Stomach (tissue), 9 donors: ENCODE results near the gene STAT5A. TPM values are rescaled to one million over a fixed set of nuclear protein-coding genes. Genes with fewer than 3 reads are reported as not detected.
A peak's percentile ranks its signal among the peaks of the same experiment; 100 is the strongest.

Source experiments
- DNase-seq, 2 donors: peaks; one replicate each; pipeline versions ENCODE4 v3.0.0 to v3.0.0-alpha.2; 2013 to 2019
- H3K27ac ChIP-seq, 5 donors: fragments of 200-600 bp in 4 of 5; sonication (generic) in 4 of 5; one replicate each; pipeline ENCODE4 v1.5.1; 2013 to 2019; ENCODE audit warnings: mild to moderate bottlenecking in 1 of 5, moderate library complexity in 1 of 5
- H3K27me3 ChIP-seq, 3 donors: fragments of 200-600 bp; sonication (generic); one replicate each; pipeline ENCODE4 v1.5.1; 2017 to 2019; ENCODE audit warnings: mixed run types in 1 of 3
- H3K36me3 ChIP-seq, 4 donors: fragments of 200-600 bp; sonication (generic); 1 replicate in 3 of 4; 2 replicates in 1 of 4; pipeline ENCODE4 v1.5.1; 2016 to 2019
- H3K4me1 ChIP-seq, 4 donors: fragments of 200-600 bp; sonication (generic); one replicate each; pipeline ENCODE4 v1.5.1; 2016 to 2019
- H3K4me3 ChIP-seq, 4 donors: fragments of 200-600 bp; sonication (generic) in 3 of 4; one replicate each; pipeline ENCODE4 v1.5.1; 2016 to 2019; ENCODE audit warnings: mild to moderate bottlenecking in 1 of 4
- H3K9me3 ChIP-seq, 4 donors: fragments of 200-600 bp; sonication (generic); one replicate each; pipeline ENCODE4 v1.5.1; 2016 to 2019
- EP300 ChIP-seq: sonication (generic); formaldehyde crosslinking; IDR thresholded peaks from one replicate; pipeline ENCODE4 v1.6.1; 2017; ENCODE audit warnings: antibody characterized with exemption
- POLR2A ChIP-seq, 4 donors: fragments of 450-650 bp; IDR thresholded peaks; one replicate each; pipeline ENCODE4 v1.6.1; 2016; ENCODE audit warnings: antibody characterized with exemption in 4 of 4, control low read depth in 2 of 4, mild to moderate bottlenecking in 1 of 4, moderate library complexity in 1 of 4
- POLR2AphosphoS5 ChIP-seq, 3 donors: sonication (generic); formaldehyde crosslinking; IDR thresholded peaks; one replicate each; pipeline ENCODE4 v1.6.1; 2016; ENCODE audit warnings: antibody characterized with exemption in 3 of 3
- WGBS, 5 donors: extraction: QIAGEN DNeasy Blood & Tissue Kit in 3 of 5; methylation state at CpG; one replicate each; pipeline versions ENCODE4 v1.1.5 to v1.1.7; 2013 to 2018; 5-methylcytosine and 5-hydroxymethylcytosine counted together
- intact Hi-C: fragments of 100-400 bp; cut with DNase I; formaldehyde crosslinking; loops from one replicate; pipeline ENCODE4 v1.15.1; 2023; ENCODE audit warnings: low total_unique reads
- polyA plus RNA-seq, 3 donors: library from polyadenylated mRNA; stranded (reverse); fragments of 200-250 nt; gene quantifications; one replicate each; pipeline ENCODE4 v1.2.3, GENCODE V29; 2013
- total RNA-seq, 5 donors: library from RNA; depleted of rRNA; stranded (reverse); fragments of >200 nt; gene quantifications; one replicate each; pipeline versions ENCODE4 v1.1.0 to v1.2.3, GENCODE V29; 2014 to 2016
- TF ChIP-seq, protein P1 (sequence below), 7 experiments: fragments of 450-650 bp in 4 of 7; fragments of 200-600 bp in 3 of 7; sonication (generic) in 3 of 7; IDR thresholded peaks; one replicate each; pipeline ENCODE4 v1.5.1; 2016 to 2019; ENCODE audit warnings: antibody characterized with exemption in 7 of 7, control low read depth in 2 of 7, mild to moderate bottlenecking in 1 of 7
- donor health status: healthy with polysubstance abuse.
- donor health status: Bipolar disorder and iron deficiency.
- donor health status: healthy.

STAT5A gene
- total and polyA plus RNA-seq, 8 donors = 9.6 to 81.7 (median 16.6) TPM

DNA sequence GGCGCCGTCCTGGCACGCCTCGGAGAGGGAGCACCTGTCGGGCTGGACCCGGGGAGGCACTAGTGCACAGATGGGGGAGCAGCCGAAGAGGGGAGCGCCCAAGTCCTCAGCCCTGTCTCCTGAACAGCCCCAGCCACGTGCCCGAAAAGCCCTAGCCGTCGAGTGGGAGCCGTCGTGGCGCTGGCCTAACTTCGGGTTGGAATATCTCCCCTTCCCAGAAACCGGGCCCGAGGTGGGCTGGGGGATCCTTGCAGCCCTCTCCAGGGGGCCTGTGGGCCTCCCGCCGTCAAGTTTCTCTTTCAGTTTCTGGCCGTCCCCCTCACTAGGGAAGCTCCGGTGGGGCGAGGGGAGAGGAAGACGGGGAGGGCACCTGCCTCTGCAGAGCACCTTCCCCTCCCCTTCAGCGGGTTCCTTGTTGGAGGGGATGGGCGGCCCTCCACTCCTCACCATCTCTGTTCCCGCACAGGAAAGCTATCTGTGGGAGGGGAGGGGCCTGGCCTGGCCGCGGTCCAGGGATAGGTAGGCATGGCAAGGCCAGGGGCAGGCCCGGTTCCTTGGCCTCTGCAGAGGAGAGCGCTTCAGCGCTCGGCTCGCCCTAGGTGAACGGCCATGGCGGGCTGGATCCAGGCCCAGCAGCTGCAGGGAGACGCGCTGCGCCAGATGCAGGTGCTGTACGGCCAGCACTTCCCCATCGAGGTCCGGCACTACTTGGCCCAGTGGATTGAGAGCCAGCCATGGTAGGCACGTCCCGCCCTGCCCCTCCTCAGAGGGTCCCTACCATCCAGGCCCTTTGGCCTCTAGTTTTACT, 709 bp downstream of the STAT5A start:
- 43 to 55% (median 46%) methylated on average over 29 to 44 of the region's 44 CpGs for WGBS, 5 donors
- TF ChIP-seq EP300 (no peak), POLR2A (IDR thresholded peaks at IDR 0.05) (no peak), POLR2AphosphoS5 (IDR thresholded peaks at IDR 0.05) (no peak)
- TF ChIP-seq, protein P1, sequence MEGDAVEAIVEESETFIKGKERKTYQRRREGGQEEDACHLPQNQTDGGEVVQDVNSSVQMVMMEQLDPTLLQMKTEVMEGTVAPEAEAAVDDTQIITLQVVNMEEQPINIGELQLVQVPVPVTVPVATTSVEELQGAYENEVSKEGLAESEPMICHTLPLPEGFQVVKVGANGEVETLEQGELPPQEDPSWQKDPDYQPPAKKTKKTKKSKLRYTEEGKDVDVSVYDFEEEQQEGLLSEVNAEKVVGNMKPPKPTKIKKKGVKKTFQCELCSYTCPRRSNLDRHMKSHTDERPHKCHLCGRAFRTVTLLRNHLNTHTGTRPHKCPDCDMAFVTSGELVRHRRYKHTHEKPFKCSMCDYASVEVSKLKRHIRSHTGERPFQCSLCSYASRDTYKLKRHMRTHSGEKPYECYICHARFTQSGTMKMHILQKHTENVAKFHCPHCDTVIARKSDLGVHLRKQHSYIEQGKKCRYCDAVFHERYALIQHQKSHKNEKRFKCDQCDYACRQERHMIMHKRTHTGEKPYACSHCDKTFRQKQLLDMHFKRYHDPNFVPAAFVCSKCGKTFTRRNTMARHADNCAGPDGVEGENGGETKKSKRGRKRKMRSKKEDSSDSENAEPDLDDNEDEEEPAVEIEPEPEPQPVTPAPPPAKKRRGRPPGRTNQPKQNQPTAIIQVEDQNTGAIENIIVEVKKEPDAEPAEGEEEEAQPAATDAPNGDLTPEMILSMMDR (IDR thresholded peaks at IDR 0.05) = no peak

GRCh38 chr17:42289611-42290181, 1.4 kb downstream of the STAT5A start:
- 80 to 86% (median 83%) methylated on average over 8 to 9 of the region's 9 CpGs for WGBS, 5 donors
- peak overlapping the region; percentile 69 to 75 (median 72) for H3K4me3 ChIP-seq

More for the DNA sequence above, 709 bp downstream of the STAT5A start:
- DNase-seq = peak; percentile 55 to 62
- peaks cover 20 to 62% (median 45%) of the 10 kb centered on the region in 4 donors for H3K4me1 ChIP-seq
- no peaks in the 10 kb centered on the region for H3K9me3 ChIP-seq
- peaks cover 0 to 28% (median 24%) of the 10 kb centered on the region in 4 donors for H3K36me3 ChIP-seq
- peak overlapping the region; percentile 69 to 75 (median 72) for H3K4me3 ChIP-seq
- H3K27me3 ChIP-seq = no peaks in the 10 kb centered on the region
- H3K27ac ChIP-seq = peak overlapping the region; percentile 71 to 92 (median 87)
- intact Hi-C loops = no loop called here

GRCh38 chr17:42290577-42290976, 2.3 kb downstream of the STAT5A start:
- no peaks in the 10 kb centered on the region for H3K27me3 ChIP-seq
- H3K4me3 ChIP-seq = no peak overlapping the region
- no peak for DNase-seq
- TF ChIP-seq, protein P1 (IDR thresholded peaks at IDR 0.05) = no peak
- TF ChIP-seq POLR2AphosphoS5 (IDR thresholded peaks at IDR 0.05) (no peak), POLR2A (IDR thresholded peaks at IDR 0.05) (no peak), EP300 (no peak)
- H3K4me1 ChIP-seq = peaks cover 20 to 59% (median 45%) of the 10 kb centered on the region in 4 donors
- H3K27ac ChIP-seq = peak overlapping the region in 1 of 5 donors; percentile 32
- WGBS, 5 donors = 78 to 90% (median 85%) methylated on average over 5 of the region's 5 CpGs
- intact Hi-C loops = no loop called here
- peaks cover 0 to 44% (median 39%) of the 10 kb centered on the region in 4 donors for H3K36me3 ChIP-seq
- no peaks in the 10 kb centered on the region for H3K9me3 ChIP-seq

More at GRCh38 chr17:42289611-42290181, 1.4 kb downstream of the STAT5A start:
- Histone ChIP-seq H3K36me3 (peaks cover 0 to 35% (median 31%) of the 10 kb centered on the region in 4 donors), H3K9me3 (no peaks in the 10 kb centered on the region), H3K27me3 (no peaks in the 10 kb centered on the region), H3K27ac (peak overlapping the region; percentile 71 to 92 (median 87)), H3K4me1 (peaks cover 20 to 62% (median 45%) of the 10 kb centered on the region in 4 donors)
- DNase-seq = no peak
- TF ChIP-seq POLR2AphosphoS5 (IDR thresholded peaks at IDR 0.05) (no peak), POLR2A (IDR thresholded peaks at IDR 0.05) (no peak)
- TF ChIP-seq, protein P1 (IDR thresholded peaks at IDR 0.05) = no peak
- intact Hi-C loops = no loop called here

- Histone ChIP-seq H3K27ac (no peak overlapping the region), H3K4me1 (peaks cover 18 to 54% (median 42%) of the 10 kb centered on the region in 4 donors), H3K9me3 (no peaks in the 10 kb centered on the region), H3K4me3 (no peak overlapping the region), H3K27me3 (no peaks in the 10 kb centered on the region), H3K36me3 (peaks cover 5 to 49% (median 45%) of the 10 kb centered on the region in 4 donors)
- TF ChIP-seq, protein P1 (IDR thresholded peaks at IDR 0.05) = no peak
- TF ChIP-seq POLR2A (IDR thresholded peaks at IDR 0.05) (no peak), EP300 (no peak), POLR2AphosphoS5 (IDR thresholded peaks at IDR 0.05) (no peak)
- no peak for DNase-seq
- intact Hi-C loops = no loop called here
- WGBS, 5 donors = 87 to 95% (median 91%) methylated on average over 9 to 11 of the region's 11 CpGs
These were observed 2.8 kb downstream of the STAT5A start for GRCh38 chr17:42291129-42291528.
